Smooth muscle cell of trachea (primary cell): Measurements from ENCODE around the gene GCSH. TPM values are rescaled to one million over a fixed set of nuclear protein-coding genes. Genes with fewer than 3 reads are reported as not detected.

Experiments
- total RNA-seq: library from RNA; depleted of rRNA; stranded (reverse); fragments of >200 nt; gene quantifications from 2 replicates; pipeline ENCODE4 v1.2.1, GENCODE V29; 2014

The GCSH gene
- total RNA-seq = 9.3 and 30.0 TPM in 2 replicates

DNA sequence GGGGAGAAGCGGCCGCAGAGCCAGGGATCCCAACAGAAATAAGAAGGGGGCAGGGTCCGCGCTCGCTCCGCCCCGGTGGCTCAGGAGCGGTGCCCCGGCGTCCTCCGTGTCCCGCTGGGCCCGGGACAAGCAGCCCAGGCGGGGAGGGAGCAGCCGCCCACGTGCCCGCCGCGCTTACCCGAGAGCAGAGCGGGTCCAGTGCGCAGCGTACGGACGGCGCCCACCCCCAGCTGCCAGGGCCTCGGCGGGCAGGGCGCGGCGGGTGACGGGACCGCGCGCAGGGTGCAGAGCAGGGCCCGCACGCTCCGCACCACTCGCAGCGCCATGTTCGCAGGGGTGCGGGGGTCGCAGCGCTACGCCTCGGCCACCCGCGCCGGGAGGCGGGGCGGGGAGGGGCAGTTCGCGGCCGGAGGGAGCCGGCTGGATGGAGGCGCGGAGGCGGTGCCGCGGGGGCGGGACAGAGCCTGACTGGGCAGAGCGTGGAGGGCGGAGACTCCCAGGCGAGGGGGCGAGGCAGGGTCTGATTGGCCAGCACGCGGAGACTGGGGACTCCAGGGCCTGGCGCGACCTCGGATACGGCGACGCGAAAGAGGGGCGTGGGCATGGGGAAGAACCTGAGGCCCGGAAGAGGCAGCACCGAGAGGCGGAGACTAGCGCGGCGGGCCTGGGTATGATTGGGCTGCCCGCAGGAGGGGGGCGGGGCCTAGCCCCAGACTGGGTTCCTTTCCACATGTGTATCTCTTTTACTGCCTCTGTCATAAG, at the start of gene GCSH:
GCSH (minus strand) TSS at position 443 of the 762 bp plus-strand sequence; CDS start at position 326, 117 bp downstream.

DNA sequence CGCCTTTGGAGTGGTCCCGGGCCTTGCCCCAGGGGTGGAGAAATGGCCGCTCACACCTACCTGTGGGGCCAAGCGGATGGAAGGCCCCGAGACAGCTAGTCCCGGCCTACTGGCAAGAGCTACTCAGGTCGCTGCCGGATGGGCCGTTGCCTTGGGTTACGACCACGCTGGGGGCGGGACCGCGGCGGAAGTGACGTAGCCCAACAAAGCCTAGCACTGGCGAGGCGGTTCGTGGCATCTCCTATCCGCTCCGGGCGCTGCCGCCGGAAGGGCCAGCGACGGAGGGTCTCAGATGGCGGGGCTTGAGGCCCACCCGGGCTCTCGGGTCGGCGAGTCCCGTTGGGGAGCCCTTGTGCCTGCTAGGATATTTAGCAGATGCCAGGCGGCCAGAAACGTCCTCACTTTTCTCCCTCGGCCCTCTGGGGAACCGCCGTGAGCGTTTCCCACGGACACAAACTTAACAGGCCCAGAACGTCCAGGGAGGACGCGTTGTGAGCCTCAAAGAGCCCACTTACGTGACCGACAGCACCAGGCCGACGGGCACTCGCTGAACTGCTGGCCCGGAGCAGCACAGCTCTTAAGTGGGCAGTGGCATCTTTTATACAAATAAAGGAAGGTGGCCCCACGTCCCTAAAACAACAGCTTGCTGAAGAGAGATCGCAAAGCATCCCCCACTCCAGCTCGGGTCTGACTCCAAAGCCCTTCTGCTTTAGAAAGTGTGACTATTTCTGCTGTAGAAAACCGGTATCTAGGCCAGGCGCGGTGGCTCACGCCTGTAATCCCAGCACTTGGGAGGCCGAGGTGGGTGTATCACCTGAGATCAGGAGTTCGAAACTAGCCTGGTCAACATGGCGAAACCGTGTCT, 18.9 kb downstream of the GCSH start, which contains the start of gene C16orf46:
C16orf46 (minus strand) TSS at position 163 of the 865 bp plus-strand sequence. CDS start 13,283 bp downstream, outside the sequence.

DNA sequence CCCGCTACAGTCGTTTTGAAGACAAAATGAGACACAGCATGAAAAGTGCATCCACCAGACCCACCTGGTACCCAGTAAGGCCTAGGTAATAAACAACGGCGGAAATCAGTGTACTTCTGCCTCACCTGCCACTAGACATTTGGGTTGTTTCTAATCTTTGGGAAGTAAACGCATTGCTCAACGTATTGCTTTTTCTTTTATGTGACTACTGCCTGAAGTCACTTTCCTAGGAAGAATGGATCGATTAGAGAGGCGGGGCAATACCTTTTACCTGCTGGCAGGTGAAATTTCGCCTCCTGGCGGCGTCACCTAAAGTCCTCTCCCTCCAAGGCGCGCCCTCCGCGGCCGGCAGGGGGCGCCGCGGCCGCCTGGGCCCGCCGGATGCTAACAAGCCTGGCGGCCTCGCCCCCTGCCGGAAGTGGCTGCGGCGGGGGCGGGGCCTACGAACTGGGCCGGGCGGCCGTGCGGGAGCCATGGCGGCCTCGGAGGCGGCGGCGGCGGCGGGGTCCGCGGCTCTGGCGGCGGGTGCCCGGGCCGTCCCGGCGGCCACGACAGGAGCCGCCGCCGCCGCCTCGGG, 60.7 kb downstream of the GCSH start, which contains the start of gene ATMIN:
ATMIN (plus strand) TSS at position 445 of the 577 bp plus-strand sequence; CDS start at position 474, 29 bp downstream.

Other genes with a start within 250 kb of the GCSH start
- 22.8 and 41.5 TPM in 2 replicates for gene CMC2, start 89.5 kb downstream of the GCSH start, total RNA-seq
- 13.7 and 68.1 TPM in 2 replicates for gene CENPN, start 89.2 kb downstream of the GCSH start, total RNA-seq
- 38.7 and 52.4 TPM in 2 replicates for gene ATMIN, start 60.6 kb downstream of the GCSH start, total RNA-seq
- gene C16orf46, start 19.2 kb downstream of the GCSH start, total RNA-seq = 0.73 and 1.5 TPM in 2 replicates
- gene BCO1, start 142.3 kb upstream of the GCSH start, total RNA-seq = under 0.01 TPM in 1 of 2 replicates, not detected in the other
- 5.1 and 5.7 TPM in 2 replicates for gene GAN, start 218.6 kb upstream of the GCSH start, total RNA-seq